IMR-90 (cell line): ENCODE results near the gene LMAN2L. TPM values are rescaled to one million over a fixed set of nuclear protein-coding genes. Genes with fewer than 3 reads are reported as not detected.

Experiments
- ATAC-seq: fragments of 200-7000 bp; cut with Tn5 transposase; 2 replicates; pipeline ENCODE4 v1.9.1; 2020; ENCODE audit warnings: low read depth, mild to moderate bottlenecking, moderate library complexity
- BruUV-seq: library from RNA; stranded (reverse); fragments of 400-500 nt; replicated peaks from 2 replicates; lab custom pipeline; 2021; lab: Mats Ljungman, UMichigan
- CTCF ChIA-PET: fragments of 300-600 bp; formaldehyde crosslinking; extraction: SDS; loops from one replicate; lab custom pipeline; 2021; ENCODE audit warnings: antibody characterized with exemption; lab: Yijun Ruan, JAX
- POLR2A ChIA-PET: fragments of 300-600 bp; sonication (Branson Sonifier 250); formaldehyde crosslinking; loops from one replicate; lab custom pipeline; 2022; ENCODE audit warnings: antibody characterized with exemption; ENCODE audit not compliant: unreplicated experiment; lab: Charles Lee
- DNase-seq: peaks from one replicate; pipeline ENCODE4 v3.0.0; 2013
- H2AFZ ChIP-seq: replicated peaks from 2 replicates; pipeline ENCODE3; 2013; ENCODE audit warnings: low read length, mild to moderate bottlenecking; ENCODE audit not compliant: poor library complexity
- H2AK5ac ChIP-seq: 2 replicates; pipeline ENCODE4 v1.6.1; 2013; ENCODE audit warnings: low read depth, low read length, inconsistent platforms
- H2AK9ac ChIP-seq: replicated peaks from 2 replicates; pipeline ENCODE3; 2013; ENCODE audit warnings: mild to moderate bottlenecking, low read depth, low read length, moderate library complexity; ENCODE audit not compliant: poor library complexity
- H2BK120ac ChIP-seq: 2 replicates; pipeline ENCODE4 v1.6.1; 2013; ENCODE audit warnings: low read depth, low read length, inconsistent platforms
- H2BK15ac ChIP-seq: 3 replicates; pipeline ENCODE4 v1.6.1; 2013; ENCODE audit warnings: low read depth, low read length, inconsistent platforms
- H2BK20ac ChIP-seq: 2 replicates; pipeline ENCODE4 v1.6.1; 2013; ENCODE audit warnings: low read depth, mild to moderate bottlenecking, inconsistent platforms, low read length, moderate library complexity
- H2BK5ac ChIP-seq: 2 replicates; pipeline ENCODE4 v1.6.1; 2013; ENCODE audit warnings: mild to moderate bottlenecking, low read depth, low read length, inconsistent platforms; ENCODE audit not compliant: poor library complexity, severe bottlenecking
- H3K14ac ChIP-seq: replicated peaks from 2 replicates; pipeline ENCODE4 v1.6.1; 2013; ENCODE audit warnings: low read depth, low read length, inconsistent platforms
- H3K18ac ChIP-seq: 2 replicates; pipeline ENCODE4 v1.6.1; 2013; ENCODE audit warnings: low read depth, low read length, control low read depth
- H3K23ac ChIP-seq: 2 replicates; pipeline ENCODE4 v1.6.1; 2013; ENCODE audit warnings: low read depth, low read length, inconsistent platforms
- H3K27ac ChIP-seq: 2 replicates; pipeline ENCODE4 v1.5.1; 2013; ENCODE audit warnings: mild to moderate bottlenecking, control low read depth, low read length; ENCODE audit not compliant: insufficient read depth
- H3K27me3 ChIP-seq: 2 replicates; pipeline ENCODE4 v1.6.1; 2013; ENCODE audit warnings: low read length; ENCODE audit not compliant: control insufficient read depth, insufficient read depth
- H3K36me3 ChIP-seq: 2 replicates; pipeline ENCODE4 v1.6.1; 2013; ENCODE audit warnings: low read length, mixed read lengths; ENCODE audit not compliant: control insufficient read depth, insufficient read depth
- H3K4ac ChIP-seq: 2 replicates; pipeline ENCODE4 v1.6.1; 2013; ENCODE audit warnings: low read depth, low read length, inconsistent platforms
- H3K4me1 ChIP-seq: 2 replicates; pipeline ENCODE4 v1.6.1; 2013; ENCODE audit warnings: low read length, mixed read lengths; ENCODE audit not compliant: control insufficient read depth, insufficient read depth
- H3K4me2 ChIP-seq: 2 replicates; pipeline ENCODE4 v1.6.1; 2013; ENCODE audit warnings: low read depth, mild to moderate bottlenecking, control low read depth, low read length, moderate library complexity
- H3K4me3 ChIP-seq: 2 replicates; pipeline ENCODE4 v1.5.1; 2013; ENCODE audit warnings: low read depth, mild to moderate bottlenecking, control low read depth, low read length, moderate library complexity; ENCODE audit not compliant: insufficient read depth
- H3K56ac ChIP-seq: 2 replicates; pipeline ENCODE4 v1.6.1; 2013; ENCODE audit warnings: low read length, inconsistent platforms; ENCODE audit not compliant: insufficient read depth; ENCODE audit errors: extremely low read depth
- H3K79me1 ChIP-seq, 2 experiments: 2 replicates each; pipeline ENCODE4 v1.6.1; 2013; ENCODE audit warnings: low read length in 2 of 2, inconsistent platforms in 1 of 2, low read depth in 1 of 2
- H3K9ac ChIP-seq: 2 replicates; pipeline ENCODE4 v1.6.1; 2013; ENCODE audit warnings: low read depth, low read length, control low read depth
- H3K9me1 ChIP-seq: 2 replicates; pipeline ENCODE4 v1.6.1; 2013; ENCODE audit warnings: low read length, inconsistent platforms; ENCODE audit not compliant: insufficient read depth
- H3K9me3 ChIP-seq: 2 replicates; pipeline ENCODE4 v1.6.1; 2013; ENCODE audit warnings: low read length; ENCODE audit not compliant: control insufficient read depth, insufficient read depth
- H4K20me1 ChIP-seq: 2 replicates; pipeline ENCODE4 v1.6.1; 2013; ENCODE audit warnings: low read length, inconsistent platforms; ENCODE audit not compliant: insufficient read depth
- H4K5ac ChIP-seq: 2 replicates; pipeline ENCODE4 v1.6.1; 2013; ENCODE audit warnings: mild to moderate bottlenecking, low read depth, low read length, control low read depth
- H4K8ac ChIP-seq, 2 experiments: 2 replicates each; pipeline ENCODE4 v1.6.1; 2013; ENCODE audit warnings: low read depth in 2 of 2, low read length in 2 of 2, control low read depth in 1 of 2, inconsistent platforms in 1 of 2
- H4K91ac ChIP-seq: 2 replicates; pipeline ENCODE4 v1.6.1; 2013; ENCODE audit warnings: low read depth, low read length, inconsistent platforms; ENCODE audit not compliant: insufficient read depth
- BHLHE40 ChIP-seq: fragments of 150-350 bp; IDR thresholded peaks from 2 replicates; pipeline ENCODE4 v1.6.1; 2016; ENCODE audit warnings: mild to moderate bottlenecking, low read depth, low read length
- CEBPB ChIP-seq: IDR thresholded peaks from 2 replicates; pipeline ENCODE4 v1.6.1; 2012; ENCODE audit warnings: low read depth, low read length, improper control_type of control experiment
- CTCF ChIP-seq: conservative IDR thresholded peaks from 2 replicates; pipeline ENCODE4 v1.5.1; 2012; ENCODE audit warnings: mild to moderate bottlenecking, low read depth, low read length, improper control_type of control experiment
- FOS ChIP-seq: fragments of 150-350 bp; IDR thresholded peaks from 2 replicates; pipeline ENCODE4 v1.6.1; 2016; ENCODE audit warnings: low read depth, low read length
- MAFK ChIP-seq: IDR thresholded peaks from 2 replicates; pipeline ENCODE4 v1.6.1; 2012; ENCODE audit warnings: low read depth, low read length, improper control_type of control experiment
- MAZ ChIP-seq: IDR thresholded peaks from 2 replicates; pipeline ENCODE4 v1.6.1; 2012; ENCODE audit warnings: low read depth, mild to moderate bottlenecking, low read length, improper control_type of control experiment, moderate library complexity, borderline replicate concordance
- NFE2L2 ChIP-seq: fragments of 150-350 bp; IDR thresholded peaks from 2 replicates; pipeline ENCODE4 v1.6.1; 2016; ENCODE audit warnings: low read depth, mild to moderate bottlenecking, low read length
- RAD21 ChIP-seq: IDR thresholded peaks from 2 replicates; pipeline ENCODE4 v1.6.1; 2012; ENCODE audit warnings: low read length, improper control_type of control experiment
- RCOR1 ChIP-seq: IDR thresholded peaks from 2 replicates; pipeline ENCODE4 v1.6.1; 2012; ENCODE audit warnings: mild to moderate bottlenecking, low read length, improper control_type of control experiment; ENCODE audit not compliant: insufficient replicate concordance
- RFX5 ChIP-seq: IDR thresholded peaks from 2 replicates; pipeline ENCODE4 v1.8.0; 2012; ENCODE audit warnings: low read depth, mild to moderate bottlenecking, low read length, moderate library complexity
- SMC3 ChIP-seq: fragments of 150-350 bp; IDR thresholded peaks from 2 replicates; pipeline ENCODE4 v1.6.1; 2016; ENCODE audit warnings: low read depth, mild to moderate bottlenecking, antibody characterized with exemption, low read length, moderate library complexity
- USF2 ChIP-seq: fragments of 150-350 bp; IDR thresholded peaks from 2 replicates; pipeline ENCODE4 v1.6.1; 2017; ENCODE audit warnings: mild to moderate bottlenecking, antibody characterized with exemption, low read length, low read depth
- WGBS, 2 experiments: methylation state at CpG; one replicate each; pipeline versions ENCODE4 v1.1.5 to v1.1.7; 2013; ENCODE audit warnings: missing lambda C conversion rate in 2 of 2; ENCODE audit not compliant: insufficient read length in 1 of 2; ENCODE audit errors: extremely low coverage in 2 of 2; 5-methylcytosine and 5-hydroxymethylcytosine counted together
- dilution Hi-C: fragments of 300-500 bp; cut with HindIII; formaldehyde crosslinking; loops from one replicate; pipeline ENCODE4 v1.14.3; 2018; ENCODE audit warnings: low sequenced_read_pairs; ENCODE audit not compliant: unreplicated experiment
- in situ Hi-C: fragments of 300-500 bp; cut with MboI; formaldehyde crosslinking; loops from 3 replicates; pipeline ENCODE4 v1.14.3; 2019; ENCODE audit warnings: low sequenced_read_pairs, inconsistent platforms, mixed read lengths
- intact Hi-C: fragments of 100-400 bp; cut with micrococcal nuclease; formaldehyde crosslinking; loops from 2 replicates; pipeline ENCODE4 v1.10.0; 2022
- polyA plus RNA-seq, 3 experiments: library from polyadenylated mRNA; depleted of rRNA; stranded (reverse); fragments of >200 nt; gene quantifications; 2 replicates each; pipeline ENCODE4 v1.2.3, GENCODE V29; 2012; ENCODE audit warnings: low replicate concordance in 1 of 3
- total RNA-seq: library from RNA; depleted of rRNA; stranded (reverse); fragments of >200 nt; gene quantifications from 2 replicates; pipeline ENCODE4 v1.2.3, GENCODE V29; 2012

LMAN2L gene
- total and polyA plus RNA-seq, 2 of the 4 experiments (the other 2 are of a cell fraction): 22.5 to 22.9 TPM

- H2BK120ac ChIP-seq: no peak overlapping the region
- no peak overlapping the region for H3K56ac ChIP-seq
- no peak overlapping the region for H4K8ac ChIP-seq
- no peaks in the 10 kb centered on the region for H3K27me3 ChIP-seq
- CTCF ChIA-PET: no interaction called here
- no TSS peak for BruUV-seq
- H3K79me1 ChIP-seq: peaks cover 5% of the 10 kb centered on the region in 2 experiments; a peak in 2 of 4 replicates
- no peak for TF ChIP-seq CTCF
- no peak for TF ChIP-seq USF2
- TF ChIP-seq MAFK: no peak
- TF ChIP-seq RFX5: no peak
- no peak for TF ChIP-seq RAD21
- no peak for TF ChIP-seq RCOR1
- no peak for TF ChIP-seq BHLHE40
- TF ChIP-seq NFE2L2: no peak
- no peak for TF ChIP-seq MAZ
- TF ChIP-seq FOS: no peak
- no peak for TF ChIP-seq CEBPB
- no peak for TF ChIP-seq SMC3
- dilution Hi-C loops (no loop called here), in situ Hi-C loops (no loop called here), intact Hi-C loops (no loop called here)
- H2BK15ac ChIP-seq: no peak overlapping the region
- H2AK9ac ChIP-seq: no peak overlapping the region
- POLR2A ChIA-PET: no interaction called here
- no peak overlapping the region for H2BK5ac ChIP-seq
- H3K27ac ChIP-seq: no peak overlapping the region
- no peak overlapping the region for H2AK5ac ChIP-seq
- H3K9ac ChIP-seq: no peak overlapping the region
- H4K91ac ChIP-seq: no peak overlapping the region
- H3K36me3 ChIP-seq: peaks cover 43% of the 10 kb centered on the region
- no CpG with 5 or more reads among the region's 2 CpGs for WGBS, 2 experiments
- no peak overlapping the region for H3K23ac ChIP-seq
- no peaks in the 10 kb centered on the region for H3K9me1 ChIP-seq
- no peak overlapping the region for H2BK20ac ChIP-seq
- peaks cover 2% of the 10 kb centered on the region; the same call in 1 of the 2 replicates for H3K4me1 ChIP-seq
- DNase-seq (peak; percentile 56), ATAC-seq (peak; percentile 65)
- H3K4ac ChIP-seq: no peak overlapping the region
- no peak overlapping the region for H4K5ac ChIP-seq
- H2AFZ ChIP-seq: no peak overlapping the region
- H3K18ac ChIP-seq: no peak overlapping the region
- H3K9me3 ChIP-seq: no peaks in the 10 kb centered on the region
- no peak overlapping the region for H3K4me3 ChIP-seq
- no peaks in the 10 kb centered on the region for H4K20me1 ChIP-seq
- no peak overlapping the region for H3K4me2 ChIP-seq
- no peak overlapping the region for H3K14ac ChIP-seq
These were observed 9.7 kb downstream of the LMAN2L start for GRCh38 chr2:96730212-96730611.
